ENCODE measurements around the gene YWHAE. TPM values are rescaled to one million over a fixed set of nuclear protein-coding genes. Genes with fewer than 3 reads are reported as not detected.

Gene YWHAE
- total and polyA plus RNA-seq, 8 donors: 219 to 1,151 (median 340) TPM

- Histone ChIP-seq H3K27ac (peak overlapping the region in 3 of 5 donors; percentile 45 to 58 (median 50)), H3K9me3 (no peaks in the 10 kb centered on the region), H3K4me3 (peak overlapping the region in 1 of 4 donors; percentile 11), H3K27me3 (no peaks in the 10 kb centered on the region), H3K4me1 (peaks cover 69 to 99% (median 88%) of the 10 kb centered on the region in 4 donors), H3K36me3 (peaks cover 0 to 18% (median 14%) of the 10 kb centered on the region in 4 donors)
- TF ChIP-seq CTCF (IDR thresholded peaks at IDR 0.05): no peak
- TF ChIP-seq POLR2A (IDR thresholded peaks at IDR 0.05): no peak
- TF ChIP-seq POLR2AphosphoS5 (IDR thresholded peaks at IDR 0.05): no peak
- 31 to 47% (median 40%) methylated on average over 9 of the region's 9 CpGs for WGBS, 5 donors
- DNase-seq: no peak
- intact Hi-C loops (cut with DNase I; ENCODE audit: low total_unique reads): no loop called here
These were observed 26.2 kb downstream of the YWHAE start for GRCh38 chr17:1373707-1374237.

GRCh38 chr17:1372618-1373017, 27.4 kb downstream of the YWHAE start:
- intact Hi-C loops (cut with DNase I; ENCODE audit: low total_unique reads): no loop called here
- no peak for DNase-seq
- Histone ChIP-seq H3K27ac (peak overlapping the region in 1 of 5 donors; percentile 8), H3K4me3 (no peak overlapping the region), H3K9me3 (no peaks in the 10 kb centered on the region), H3K36me3 (peaks cover 0 to 15% (median 13%) of the 10 kb centered on the region in 4 donors), H3K27me3 (no peaks in the 10 kb centered on the region), H3K4me1 (peaks cover 58 to 99% (median 82%) of the 10 kb centered on the region in 4 donors)
- TF ChIP-seq POLR2A (IDR thresholded peaks at IDR 0.05): no peak
- TF ChIP-seq EP300 (IDR thresholded peaks at IDR 0.05): no peak
- TF ChIP-seq POLR2AphosphoS5 (IDR thresholded peaks at IDR 0.05): no peak
- TF ChIP-seq CTCF (IDR thresholded peaks at IDR 0.05): no peak
- WGBS, 5 donors: 73 to 85% (median 79%) methylated on average over 7 of the region's 7 CpGs

GRCh38 chr17:1371893-1372590, 28.0 kb downstream of the YWHAE start:
- intact Hi-C loops (cut with DNase I; ENCODE audit: low total_unique reads): no loop called here
- DNase-seq: no peak
- no peak overlapping the region for H3K4me3 ChIP-seq
- 78 to 84% (median 82%) methylated on average over 17 of the region's 17 CpGs for WGBS, 5 donors
- peak overlapping the region in 1 of 5 donors; percentile 8 for H3K27ac ChIP-seq
- H3K36me3 ChIP-seq: peaks cover 0 to 15% (median 13%) of the 10 kb centered on the region in 4 donors
- TF ChIP-seq EP300 (IDR thresholded peaks at IDR 0.05) (no peak), POLR2A (IDR thresholded peaks at IDR 0.05) (no peak), CTCF (IDR thresholded peaks at IDR 0.05) (no peak), POLR2AphosphoS5 (IDR thresholded peaks at IDR 0.05) (no peak)
- no peaks in the 10 kb centered on the region for H3K27me3 ChIP-seq
- H3K4me1 ChIP-seq: peaks cover 53 to 99% (median 82%) of the 10 kb centered on the region in 4 donors
- no peaks in the 10 kb centered on the region for H3K9me3 ChIP-seq

GRCh38 chr17:1368588-1368987, 31.4 kb downstream of the YWHAE start:
- DNase-seq: no peak
- no peaks in the 10 kb centered on the region for H3K9me3 ChIP-seq
- H3K4me3 ChIP-seq: no peak overlapping the region
- 53 to 73% (median 64%) methylated on average over 4 of the region's 4 CpGs for WGBS, 5 donors
- H3K36me3 ChIP-seq: peaks cover 8 to 26% (median 25%) of the 10 kb centered on the region in 4 donors
- intact Hi-C loops (cut with DNase I; ENCODE audit: low total_unique reads): loop anchor here (10.0 kb wide), 1 partner anchor 146 kb away; the partner anchor contains the start of gene INPP5K
- H3K27ac ChIP-seq: peak overlapping the region in 1 of 5 donors; percentile 4
- H3K27me3 ChIP-seq: no peaks in the 10 kb centered on the region
- peaks cover 36 to 98% (median 74%) of the 10 kb centered on the region in 4 donors for H3K4me1 ChIP-seq
- TF ChIP-seq CTCF (IDR thresholded peaks at IDR 0.05): no peak
- TF ChIP-seq POLR2AphosphoS5 (IDR thresholded peaks at IDR 0.05): no peak
- no peak for TF ChIP-seq POLR2A (IDR thresholded peaks at IDR 0.05)
- no peak for TF ChIP-seq EP300 (IDR thresholded peaks at IDR 0.05)

All from stomach (tissue), 9 donors.